ENCODE results near the gene HIC2.
"Not testable (repeated sequence)": the region's sequence is repeated elsewhere in the genome, so short reads cannot be mapped to it uniquely, and the experiment has no call there.

Gene HIC2

DNA sequence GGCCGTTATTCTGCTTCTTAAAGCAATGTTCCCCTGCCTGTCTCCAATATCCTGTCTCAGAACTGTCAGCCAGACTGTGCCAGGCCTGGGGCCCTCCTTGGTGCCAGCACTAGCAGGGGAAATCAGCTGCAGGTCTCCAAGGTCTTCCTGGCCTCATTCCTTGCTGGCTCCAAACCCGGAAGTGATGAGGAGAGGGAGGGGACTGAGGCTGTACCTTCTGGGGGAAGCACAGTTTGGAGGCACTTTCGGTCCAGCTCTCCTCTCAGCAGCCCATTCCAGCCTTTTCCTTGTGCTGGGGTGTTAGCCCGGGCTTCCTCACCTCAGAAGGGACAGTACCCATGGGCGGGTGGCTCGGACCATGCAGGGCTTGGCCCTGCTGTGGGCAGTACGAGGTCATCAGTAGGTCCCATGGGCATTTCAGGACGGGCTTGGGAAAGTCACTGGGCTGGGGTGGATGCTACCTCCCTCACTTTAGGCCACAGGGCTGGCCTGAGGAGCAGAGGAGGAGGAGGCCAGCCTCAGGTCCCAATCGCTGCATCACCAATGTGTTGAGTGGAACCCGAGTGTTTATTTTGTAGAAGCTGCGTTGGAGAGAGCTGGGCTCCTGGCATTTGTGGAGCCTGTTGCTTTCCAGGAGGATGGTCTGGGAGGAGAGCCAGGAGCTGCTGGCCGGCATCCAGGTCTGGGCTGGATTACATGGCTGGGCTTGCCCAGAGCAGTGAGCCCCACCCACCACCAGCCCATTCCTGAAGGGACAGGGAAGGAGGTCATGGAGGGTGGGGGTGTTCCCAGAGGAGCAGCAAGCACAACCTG is 19.0 kb downstream of the HIC2 start:
- not testable (repeated sequence) for DNase-seq (ENCODE audit: low read depth in 2 of 2)

DNA sequence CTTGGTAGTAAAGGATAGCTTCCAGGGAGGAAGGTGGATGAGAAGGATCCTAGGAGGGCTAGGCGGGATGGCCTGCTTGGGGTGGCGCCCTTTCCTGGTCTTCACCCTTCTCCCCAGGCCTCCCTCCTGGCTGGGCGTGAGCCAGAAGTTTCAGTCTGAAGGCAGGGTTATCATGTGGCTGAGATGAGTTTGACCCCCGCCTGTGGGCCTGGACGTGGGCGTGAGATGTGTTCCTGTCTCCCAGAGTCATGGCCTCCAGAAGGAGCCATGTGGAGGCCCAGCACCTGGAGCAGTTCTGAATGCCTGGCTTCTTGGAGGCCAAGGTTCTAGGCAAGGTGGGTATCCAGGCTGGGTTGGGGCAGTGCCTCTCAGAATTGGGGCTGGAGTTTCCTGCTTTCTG is 20.8 kb downstream of the HIC2 start:
- DNase-seq (ENCODE audit: low read depth in 2 of 2), result not testable (repeated sequence)

DNA sequence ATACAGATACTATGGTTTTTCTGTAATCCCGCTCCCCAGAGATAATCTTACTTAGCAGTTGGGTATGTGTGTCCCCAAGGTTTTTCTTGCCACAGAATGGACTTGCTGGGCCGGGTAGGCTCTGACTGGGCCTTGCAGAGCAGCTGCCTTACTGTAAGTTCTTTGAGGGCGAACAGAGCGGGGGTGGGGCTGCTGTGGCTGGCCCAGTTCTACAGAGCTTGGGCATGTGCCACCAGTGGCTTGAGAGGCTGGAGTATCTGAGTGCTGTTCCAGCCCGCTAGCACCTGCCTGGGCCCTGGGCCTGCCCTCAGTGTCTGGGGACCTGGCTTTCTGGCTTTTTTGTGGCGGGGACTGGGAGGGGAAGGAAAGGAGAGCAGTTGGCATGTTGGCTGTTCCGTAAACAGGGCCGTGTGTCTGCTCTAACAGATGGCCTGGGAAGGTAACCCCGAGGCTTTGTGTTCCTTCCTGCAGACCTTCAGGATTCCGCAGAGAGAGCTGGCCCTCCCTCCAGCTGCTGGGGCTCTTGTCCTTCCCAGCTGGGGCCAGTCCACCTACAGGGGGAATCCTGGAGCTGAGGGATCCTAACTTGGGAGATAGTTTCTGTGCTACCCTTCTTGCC is 23.0 kb downstream of the HIC2 start:
- DNase-seq (ENCODE audit: low read depth in 2 of 2), result not testable (repeated sequence)

DNA sequence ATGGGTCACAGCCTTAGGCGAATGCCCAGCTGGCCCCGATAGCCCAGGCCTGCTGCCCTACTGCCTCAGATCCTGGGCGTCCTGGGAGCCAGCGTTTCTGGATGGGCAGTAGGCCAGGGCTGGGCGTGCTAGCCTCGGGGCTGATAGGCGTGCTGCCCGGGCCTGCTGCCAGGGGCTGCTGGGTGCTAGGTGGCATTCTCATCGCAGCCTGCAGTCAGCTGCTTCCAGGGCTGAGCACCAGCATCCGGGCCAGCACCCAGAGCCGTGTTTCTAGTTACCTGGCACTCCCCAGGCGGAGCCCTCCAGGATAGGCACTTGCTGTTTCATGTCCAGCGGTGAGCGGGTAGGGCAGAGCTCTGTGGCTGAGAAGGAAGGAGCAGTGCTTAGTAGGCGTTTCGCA is 23.5 kb downstream of the HIC2 start:
- not testable (repeated sequence) for DNase-seq (ENCODE audit: low read depth in 2 of 2)

DNA sequence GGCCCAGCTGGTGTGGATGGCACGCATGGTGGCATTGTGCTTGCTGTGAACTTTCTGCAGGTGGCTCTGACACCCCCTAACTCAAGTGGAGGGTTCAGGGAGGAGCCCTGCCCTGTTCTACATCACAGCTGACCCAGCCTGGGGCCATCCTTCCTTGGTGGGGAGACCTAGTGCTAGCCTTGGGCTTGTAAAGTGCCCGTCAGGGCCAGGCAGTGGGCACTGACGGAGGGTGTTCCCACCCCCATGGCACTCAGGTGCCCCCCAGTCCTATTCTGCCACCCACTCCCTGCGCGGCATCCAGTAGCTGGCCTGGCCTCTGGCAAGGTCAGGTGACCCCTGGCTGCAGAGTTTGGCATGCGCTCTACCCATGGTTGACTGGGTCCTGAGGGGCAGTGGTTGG is 24.0 kb downstream of the HIC2 start:
- not testable (repeated sequence) for DNase-seq (ENCODE audit: low read depth in 2 of 2)

DNA sequence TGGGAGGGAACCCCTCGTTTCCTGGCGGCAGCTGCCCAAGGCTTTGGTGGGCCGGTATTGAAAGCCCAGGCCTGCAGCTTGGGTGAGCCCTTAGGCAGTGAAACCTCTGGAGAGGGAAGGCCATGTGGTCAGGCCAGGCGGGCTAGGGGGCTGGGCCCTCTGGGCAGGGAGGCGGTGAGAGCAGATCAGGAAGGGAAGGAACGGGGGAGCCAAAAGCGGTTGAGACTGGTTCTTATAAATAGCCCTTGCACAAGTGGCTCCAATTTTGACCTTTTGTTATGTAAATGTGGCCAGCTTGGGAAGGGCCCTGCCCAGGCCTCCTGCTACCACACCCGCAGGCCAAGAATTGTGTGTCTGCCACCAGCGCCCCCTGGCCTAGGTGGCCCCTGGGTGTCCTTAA is 25.0 kb downstream of the HIC2 start:
- not testable (repeated sequence) for DNase-seq (ENCODE audit: low read depth in 2 of 2)

DNA sequence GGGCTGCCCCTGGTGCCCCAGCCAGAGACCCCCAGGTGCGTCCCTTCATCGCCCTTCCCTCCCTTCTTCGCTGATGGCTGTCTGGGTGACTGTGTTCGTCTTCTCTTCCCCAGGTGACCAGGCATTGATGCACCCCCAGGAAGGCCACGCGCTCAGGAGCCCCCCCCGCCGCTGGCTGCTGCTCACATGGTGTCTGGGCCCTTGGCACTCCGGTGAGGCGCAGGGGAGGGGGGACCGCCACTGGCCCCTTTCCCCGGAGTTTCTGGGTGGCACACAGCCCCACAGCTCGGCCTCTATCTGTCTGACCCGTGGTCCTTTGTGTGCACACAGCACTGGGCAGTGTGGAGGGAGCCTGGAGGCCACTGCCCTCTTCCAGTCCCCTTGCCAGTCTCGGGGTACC is 25.5 kb downstream of the HIC2 start:
- DNase-seq (ENCODE audit: low read depth in 2 of 2), result not testable (repeated sequence)

DNA sequence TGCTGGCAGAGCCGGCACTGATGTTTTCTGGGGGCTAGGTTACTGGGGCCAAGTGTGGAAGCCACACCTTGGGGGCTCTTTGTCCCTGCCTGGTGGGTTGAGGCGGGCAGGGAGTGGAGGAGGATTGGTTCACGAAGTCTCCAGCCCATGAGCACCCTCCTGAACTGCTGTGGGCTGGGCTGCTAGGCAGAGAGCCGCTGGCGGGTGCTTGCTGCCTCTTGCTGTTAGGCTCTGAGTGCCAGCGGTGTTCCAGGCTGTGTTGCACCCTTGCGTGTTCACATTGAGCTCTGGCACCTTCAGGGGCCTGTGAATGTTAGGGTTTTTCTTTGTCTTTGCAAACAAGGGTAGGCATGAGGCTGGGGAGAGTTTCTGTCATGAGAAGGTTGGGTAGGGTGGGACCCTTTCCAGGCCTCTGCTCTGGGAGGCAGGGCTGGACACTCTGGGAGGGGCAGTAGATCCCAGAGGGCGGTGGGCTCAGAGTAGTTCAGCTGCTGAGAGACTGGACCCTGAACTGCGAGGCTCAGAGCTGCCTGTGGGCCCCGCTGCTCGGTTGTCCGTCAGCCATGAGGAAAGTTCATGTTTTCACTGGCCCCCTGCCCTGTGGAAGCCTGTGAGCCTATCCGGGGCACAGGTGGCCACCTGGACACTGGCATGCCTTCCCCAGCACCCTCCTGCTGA is 26.0 kb downstream of the HIC2 start:
- no peak for DNase-seq (ENCODE audit: low read depth in 2 of 2)

DNA sequence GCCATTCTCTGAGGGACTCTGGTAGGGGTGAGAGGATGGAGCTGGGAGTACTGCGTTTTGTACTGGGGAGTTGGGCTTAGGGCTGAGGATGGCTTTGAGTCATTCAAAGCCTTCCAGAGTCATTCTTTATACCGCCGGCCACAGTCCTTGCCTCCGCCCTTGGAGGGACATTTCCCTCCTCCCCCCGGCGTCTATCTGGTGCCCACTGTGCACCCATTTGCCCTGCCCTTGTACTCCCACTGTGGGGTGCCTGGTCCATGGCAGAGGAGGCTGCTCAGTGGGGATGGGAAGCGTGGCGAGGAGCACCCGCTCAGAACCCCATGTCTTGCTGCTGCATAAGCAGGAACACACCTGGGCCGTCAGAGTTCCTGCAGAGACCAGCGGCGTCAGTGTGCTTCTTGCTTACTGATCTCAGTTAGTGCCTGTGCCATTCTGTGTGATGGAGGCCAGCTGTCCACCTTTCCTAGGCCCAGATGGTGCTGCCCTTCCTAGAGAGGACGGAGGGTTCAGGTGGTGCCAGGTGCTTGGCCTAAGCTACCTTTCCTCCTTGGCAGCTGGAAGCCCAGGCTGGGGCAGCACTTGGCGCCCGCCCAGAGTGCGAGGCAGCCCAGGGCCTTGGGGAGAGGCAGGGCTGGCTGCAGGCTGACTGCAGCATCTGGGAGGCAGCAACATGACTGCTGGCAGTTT is 26.7 kb downstream of the HIC2 start:
- no peak for DNase-seq (ENCODE audit: low read depth in 2 of 2)

DNA sequence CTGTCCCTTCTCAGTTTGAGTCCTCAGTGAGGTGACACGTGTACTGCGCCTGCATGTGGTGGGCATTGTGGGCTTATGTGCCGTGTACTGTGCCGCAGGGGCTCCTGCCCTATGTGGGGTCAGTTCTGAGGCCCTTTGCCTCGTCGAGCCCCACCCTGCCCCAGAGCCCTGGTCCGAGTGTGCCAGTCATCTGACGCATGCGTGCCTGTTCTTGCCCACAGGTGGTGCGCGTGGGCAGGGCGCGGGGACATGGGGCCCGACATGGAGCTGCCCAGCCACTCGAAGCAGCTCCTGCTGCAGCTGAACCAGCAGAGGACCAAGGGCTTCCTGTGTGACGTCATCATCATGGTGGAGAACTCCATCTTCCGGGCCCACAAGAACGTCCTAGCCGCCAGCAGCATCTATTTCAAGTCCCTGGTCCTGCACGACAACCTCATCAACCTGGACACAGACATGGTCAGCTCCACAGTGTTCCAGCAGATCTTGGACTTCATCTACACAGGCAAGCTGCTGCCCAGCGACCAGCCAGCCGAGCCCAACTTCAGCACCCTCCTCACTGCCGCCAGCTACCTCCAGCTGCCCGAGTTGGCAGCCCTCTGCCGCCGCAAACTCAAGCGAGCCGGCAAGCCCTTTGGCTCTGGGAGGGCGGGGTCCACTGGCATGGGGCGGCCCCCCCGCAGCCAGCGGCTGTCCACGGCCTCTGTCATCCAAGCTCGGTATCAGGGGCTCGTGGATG is 27.7 kb downstream of the HIC2 start:
- no peak for DNase-seq (ENCODE audit: low read depth in 2 of 2)

DNA sequence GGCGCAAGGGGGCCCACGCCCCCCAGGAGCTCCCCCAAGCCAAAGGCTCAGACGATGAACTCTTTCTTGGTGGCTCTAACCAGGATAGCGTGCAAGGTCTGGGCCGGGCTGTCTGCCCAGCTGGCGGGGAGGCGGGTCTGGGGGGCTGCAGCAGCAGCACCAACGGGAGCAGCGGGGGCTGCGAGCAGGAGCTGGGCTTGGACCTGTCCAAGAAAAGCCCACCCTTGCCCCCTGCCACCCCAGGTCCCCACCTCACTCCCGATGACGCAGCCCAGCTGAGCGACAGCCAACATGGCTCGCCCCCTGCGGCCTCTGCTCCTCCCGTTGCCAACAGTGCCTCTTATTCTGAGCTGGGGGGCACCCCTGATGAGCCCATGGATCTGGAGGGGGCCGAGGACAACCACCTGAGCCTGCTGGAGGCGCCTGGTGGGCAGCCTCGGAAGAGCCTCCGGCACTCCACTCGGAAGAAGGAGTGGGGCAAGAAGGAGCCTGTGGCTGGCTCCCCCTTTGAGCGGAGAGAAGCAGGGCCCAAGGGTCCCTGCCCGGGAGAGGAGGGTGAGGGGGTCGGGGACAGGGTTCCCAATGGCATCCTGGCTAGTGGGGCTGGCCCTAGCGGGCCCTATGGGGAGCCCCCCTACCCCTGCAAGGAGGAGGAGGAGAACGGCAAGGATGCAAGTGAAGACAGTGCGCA is 28.4 kb downstream of the HIC2 start:
- DNase-seq (ENCODE audit: low read depth in 2 of 2), result no peak

DNA sequence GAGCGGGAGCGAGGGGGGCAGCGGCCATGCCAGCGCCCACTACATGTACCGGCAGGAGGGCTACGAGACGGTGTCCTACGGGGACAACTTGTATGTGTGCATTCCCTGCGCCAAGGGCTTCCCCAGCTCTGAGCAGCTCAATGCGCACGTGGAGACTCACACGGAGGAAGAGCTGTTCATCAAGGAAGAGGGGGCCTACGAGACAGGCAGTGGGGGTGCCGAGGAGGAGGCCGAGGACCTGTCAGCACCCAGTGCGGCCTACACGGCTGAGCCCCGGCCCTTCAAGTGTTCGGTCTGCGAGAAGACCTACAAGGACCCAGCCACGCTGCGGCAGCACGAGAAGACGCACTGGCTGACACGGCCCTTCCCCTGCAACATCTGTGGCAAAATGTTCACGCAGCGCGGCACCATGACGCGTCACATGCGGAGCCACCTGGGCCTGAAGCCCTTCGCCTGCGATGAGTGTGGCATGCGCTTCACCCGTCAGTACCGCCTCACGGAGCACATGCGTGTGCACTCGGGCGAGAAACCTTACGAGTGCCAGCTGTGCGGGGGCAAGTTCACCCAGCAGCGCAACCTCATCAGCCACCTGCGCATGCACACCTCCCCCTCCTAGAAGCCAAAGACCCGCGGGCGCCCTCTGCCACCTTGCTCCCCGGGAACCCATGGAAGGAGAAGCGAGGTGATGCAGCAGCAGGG is 29.1 kb downstream of the HIC2 start:
- no peak for DNase-seq (ENCODE audit: low read depth in 2 of 2)

DNA sequence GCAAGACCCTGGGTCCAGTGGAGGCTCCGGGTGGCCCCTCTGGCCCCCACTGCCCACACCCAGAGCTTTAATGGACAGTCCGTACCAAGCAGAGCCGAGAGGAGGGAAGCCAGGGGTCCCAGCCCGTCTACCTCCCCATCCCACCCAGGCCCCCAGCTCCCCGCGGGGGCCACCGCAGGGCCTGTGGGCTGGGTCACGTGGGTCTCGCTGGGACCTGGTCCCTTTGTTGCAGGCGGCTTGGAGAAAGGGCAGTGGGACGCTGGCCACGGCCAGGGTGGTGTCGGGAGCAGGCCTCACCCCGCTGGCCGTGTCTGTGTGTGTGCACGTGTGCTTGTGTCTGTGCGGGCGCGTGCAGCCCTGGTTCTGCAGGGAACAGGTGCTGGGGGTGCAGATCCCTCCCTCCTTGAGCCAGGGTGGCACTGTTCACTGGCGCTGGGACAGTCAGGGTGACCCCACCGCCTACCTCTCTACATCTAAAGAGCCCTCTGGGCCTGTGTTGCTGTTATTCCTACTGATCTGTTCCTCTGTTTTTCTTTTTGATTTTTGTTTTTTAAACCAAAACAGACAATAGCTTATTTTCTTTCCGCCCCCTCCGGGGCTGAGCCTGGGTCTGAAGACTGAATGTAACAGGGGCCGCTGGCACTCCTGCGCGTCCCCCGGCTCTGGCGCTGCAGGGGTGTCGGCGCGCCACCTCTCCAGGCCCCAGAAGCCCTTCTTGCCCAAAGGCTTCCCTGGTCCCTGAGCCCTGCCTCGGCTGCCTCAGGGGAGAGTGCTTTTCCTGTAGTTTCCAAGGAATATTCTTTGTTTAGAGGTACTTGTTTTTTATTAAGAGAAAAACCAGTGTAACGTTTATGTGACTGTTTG is 29.9 kb downstream of the HIC2 start:
- DNase-seq (ENCODE audit: low read depth in 2 of 2), result no peak

DNA sequence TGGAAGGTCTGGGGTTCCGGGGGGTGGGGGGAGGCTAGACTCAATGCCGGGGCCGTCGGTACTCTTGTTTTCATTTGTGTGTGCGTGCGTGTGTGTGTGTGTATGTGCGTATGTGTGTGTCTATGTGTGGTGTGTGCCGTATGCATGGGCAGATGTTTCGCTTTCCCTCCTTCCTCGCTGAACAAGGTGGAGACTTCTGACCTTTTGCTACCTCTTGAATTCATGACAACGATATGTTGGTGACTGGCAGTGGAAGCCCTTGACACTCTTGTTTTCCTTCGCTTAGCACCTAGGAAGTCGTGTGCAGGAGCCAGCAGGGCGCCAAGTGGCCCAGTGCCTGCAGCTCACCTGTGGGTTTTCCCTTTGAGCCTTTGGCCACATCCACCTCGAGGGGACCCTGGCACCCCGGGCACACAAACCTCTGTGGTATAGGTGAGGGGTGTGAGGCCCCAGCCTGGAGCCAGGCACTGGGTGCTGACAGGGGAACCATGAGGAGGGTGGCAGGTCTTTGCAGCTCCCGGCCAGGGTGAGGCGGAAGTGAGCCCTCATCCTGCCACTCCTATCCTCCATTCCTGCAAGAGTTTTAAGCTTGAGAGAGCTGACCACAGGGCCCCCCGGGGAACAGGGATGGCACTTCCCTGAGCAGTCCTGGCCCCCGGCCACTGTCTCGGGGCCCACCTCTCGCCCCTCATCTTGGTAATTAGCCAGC is 30.7 kb downstream of the HIC2 start:
- DNase-seq (ENCODE audit: low read depth in 2 of 2), result no peak

DNA sequence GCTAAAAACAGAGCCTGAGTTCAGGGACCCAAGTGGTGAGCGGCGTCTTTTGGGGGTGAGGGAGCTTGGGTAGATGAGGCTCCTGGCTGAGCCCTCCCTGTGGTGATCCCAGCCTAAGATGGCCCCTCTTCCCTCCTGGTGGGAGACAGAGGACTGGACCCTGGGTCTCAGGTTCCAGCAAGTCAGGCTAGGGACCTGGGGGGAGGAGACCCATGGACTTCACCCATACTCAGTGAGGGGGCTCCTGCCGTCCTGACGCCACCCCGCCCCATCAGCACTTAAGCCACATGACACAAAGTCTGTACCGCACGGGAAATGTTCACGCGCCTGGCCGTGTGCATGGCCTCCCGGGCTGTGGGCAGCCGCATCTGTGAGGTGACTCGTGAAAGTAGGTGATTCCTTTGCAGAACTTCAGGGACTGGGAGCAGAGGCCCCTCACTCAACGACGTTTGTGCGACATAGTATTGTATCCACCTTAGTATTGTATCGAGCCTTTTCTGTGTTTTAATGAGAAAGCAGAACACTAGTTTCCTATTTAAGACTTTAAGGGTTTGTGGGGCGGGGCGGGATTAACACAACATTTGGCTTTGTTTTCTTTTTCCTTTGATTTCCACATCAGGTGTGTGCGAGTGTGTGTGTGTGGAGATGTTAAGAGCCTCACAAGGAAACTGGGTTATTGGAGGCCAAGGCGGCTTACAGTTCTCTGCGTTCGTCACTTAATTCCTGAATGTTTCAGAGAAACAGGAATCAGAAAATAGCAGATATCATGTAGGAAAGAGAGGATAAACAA is 31.7 kb downstream of the HIC2 start:
- no peak for DNase-seq (ENCODE audit: low read depth in 2 of 2)

DNA sequence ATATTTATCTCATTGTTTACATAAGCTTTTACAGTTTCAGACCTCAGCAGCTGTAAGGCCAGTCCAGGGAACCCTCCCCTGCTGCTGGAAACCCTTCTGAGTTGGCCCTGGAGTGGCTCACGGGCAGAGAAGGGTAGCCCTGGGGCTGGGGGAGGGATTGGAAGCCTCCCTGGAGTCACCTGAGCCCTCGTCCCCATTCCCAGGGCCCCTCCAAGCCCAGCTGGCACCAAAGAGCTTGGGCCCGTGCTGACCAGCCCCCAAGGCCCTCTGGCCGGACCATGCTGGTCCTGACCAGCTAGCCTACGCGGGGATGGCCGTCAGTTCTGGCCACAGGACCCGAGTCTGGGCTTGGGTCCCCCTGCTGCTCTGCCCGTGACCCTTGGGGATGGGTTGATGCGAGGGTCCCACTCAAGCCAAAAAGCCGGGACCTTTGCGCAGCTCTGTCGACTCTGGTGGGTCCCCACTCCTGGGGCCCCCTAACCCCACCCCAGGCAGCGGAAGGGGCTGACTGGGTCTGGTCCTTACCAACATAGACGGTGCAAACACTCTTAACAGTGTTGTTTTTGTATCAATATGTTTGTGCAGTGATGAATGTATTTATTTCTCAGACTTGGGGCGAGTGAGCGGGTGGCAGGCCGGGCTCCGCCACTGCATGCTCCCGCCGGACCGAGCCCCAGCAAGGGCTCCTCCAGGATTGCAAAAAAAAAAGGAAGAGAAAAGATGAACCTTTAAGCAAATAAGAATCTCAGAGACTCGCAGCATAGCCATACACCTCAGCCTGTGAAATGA is 32.6 kb downstream of the HIC2 start:
- no peak for DNase-seq (ENCODE audit: low read depth in 2 of 2)

DNA sequence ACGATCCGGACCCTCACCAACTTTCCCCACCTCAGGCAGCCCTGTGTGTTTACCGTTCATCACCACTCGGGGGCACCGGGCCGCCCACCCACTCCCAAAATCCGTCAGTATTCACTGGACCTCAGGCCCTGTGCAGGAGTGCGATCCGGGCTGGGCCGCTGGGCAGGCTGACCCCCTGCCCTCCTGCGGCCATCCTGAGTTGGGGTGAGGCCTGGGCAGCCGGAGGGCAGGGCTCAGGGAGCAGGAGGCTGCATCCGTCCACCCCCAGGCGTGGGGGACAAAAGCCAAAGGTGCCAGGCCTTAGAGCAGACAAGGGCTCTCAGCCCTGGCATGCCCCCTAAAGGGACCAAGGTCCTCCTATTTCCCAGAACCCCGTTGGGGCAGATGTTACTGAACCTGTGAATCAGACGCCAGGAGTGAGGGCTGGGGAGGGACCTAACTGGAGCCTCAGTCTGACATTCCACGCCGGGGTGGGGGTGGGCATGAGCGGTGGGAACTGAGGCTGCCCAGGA is 33.2 kb downstream of the HIC2 start:
- DNase-seq (ENCODE audit: low read depth in 2 of 2), result no peak

Data from stimulated activated CD4-positive, alpha-beta T cell treated with anti-CD3 and anti-CD28 coated beads, Interleukin-12 subunit alpha, Interleukin-12 subunit beta, amount 100 ng/mL, for 24 hours (primary cell).